Measurements from ENCODE around the gene ZBTB25.

The ZBTB25 gene

GRCh38 chr14:64476438-64476837 lies 27.2 kb downstream of the ZBTB25 start:
- DNase-seq (ENCODE audit: low read depth), result no peak

DNA sequence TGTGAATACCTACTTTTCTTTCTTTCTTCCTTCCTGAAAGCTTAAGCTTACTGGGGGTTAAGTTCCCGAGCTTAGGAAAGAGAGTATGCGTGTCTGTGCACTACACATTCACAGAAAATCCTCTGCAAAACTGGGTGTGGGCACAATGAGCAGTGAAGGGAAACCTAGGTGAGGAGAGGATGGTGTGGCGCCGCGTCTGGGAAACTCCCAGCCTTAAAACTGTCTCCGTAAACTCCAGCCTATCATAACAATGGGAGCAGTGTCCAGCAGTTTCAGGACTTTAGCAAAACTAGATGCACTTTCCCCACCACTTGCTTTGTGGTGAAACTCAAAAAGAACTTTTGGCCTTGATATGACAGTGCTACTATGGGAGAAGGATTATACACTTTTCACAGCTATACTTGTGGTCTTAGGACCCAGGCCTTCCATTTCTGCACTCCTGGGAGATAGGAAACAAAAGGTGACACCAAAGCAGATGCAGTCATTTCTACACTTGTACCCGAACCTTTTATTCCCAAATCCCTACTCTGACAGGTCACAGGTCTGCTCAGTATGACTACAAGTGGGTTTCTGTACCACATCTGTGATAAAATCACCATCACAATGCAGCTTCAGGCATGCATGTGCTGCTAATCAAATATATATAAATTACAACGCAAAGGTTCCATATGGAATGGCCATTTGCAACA lies 27.9 kb downstream of the ZBTB25 start:
- no peak for DNase-seq (ENCODE audit: low read depth)

DNA sequence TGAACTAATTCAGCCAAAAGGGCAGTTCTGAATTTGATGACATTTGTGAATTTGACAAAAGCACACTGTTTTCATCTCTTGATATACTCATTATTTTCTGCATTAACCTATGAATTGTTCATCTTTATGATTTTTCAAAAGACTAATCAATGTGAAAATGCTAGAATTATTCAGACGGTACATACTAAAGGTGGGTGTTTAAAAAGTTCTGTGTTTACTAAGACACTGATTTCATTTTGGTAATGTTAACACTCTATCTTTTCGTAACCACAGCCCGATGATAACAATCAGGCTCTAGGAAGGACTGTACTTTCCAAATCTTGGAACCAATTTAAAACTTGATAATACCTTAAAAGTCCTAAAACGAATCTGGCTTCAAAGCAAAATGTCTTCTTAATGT lies 28.9 kb downstream of the ZBTB25 start:
- no peak for DNase-seq (ENCODE audit: low read depth)

DNA sequence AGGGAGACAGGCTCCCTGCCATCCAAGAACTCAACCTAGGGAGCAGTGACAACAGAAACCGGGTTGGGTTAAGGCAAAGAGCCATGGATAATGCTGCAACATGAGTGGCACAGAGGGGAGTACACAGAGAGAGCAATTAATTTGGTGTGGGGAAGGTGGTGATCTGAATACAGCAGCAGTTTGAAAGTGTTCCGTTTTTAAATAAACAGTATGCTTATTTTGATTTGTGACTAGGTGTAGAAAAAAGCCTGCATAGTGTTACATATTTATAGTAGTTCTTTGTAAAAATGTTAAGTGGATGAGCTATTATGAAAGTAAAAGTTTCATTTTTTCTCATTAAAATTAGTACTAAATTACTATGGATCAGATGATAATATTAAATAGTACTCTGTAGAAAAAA lies 29.6 kb downstream of the ZBTB25 start:
- no peak for DNase-seq (ENCODE audit: low read depth)

DNA sequence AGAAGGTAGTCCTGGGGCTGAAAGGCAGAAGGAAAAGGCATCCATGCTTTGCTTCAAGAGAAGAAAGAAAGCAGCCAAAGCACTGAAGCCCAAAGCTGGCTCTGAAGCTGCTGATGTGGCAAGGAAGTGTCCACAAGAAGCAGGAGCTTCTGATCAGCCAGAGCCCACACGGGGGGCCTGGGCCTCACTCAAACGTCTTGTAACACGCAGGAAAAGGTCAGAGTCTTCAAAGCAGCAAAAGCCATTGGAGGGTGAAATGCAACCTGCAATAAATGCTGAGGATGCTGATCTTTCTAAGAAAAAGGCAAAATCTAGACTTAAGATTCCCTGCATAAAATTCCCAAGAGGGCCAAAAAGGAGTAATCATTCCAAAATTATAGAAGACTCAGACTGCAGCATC lies 35.2 kb downstream of the ZBTB25 start:
- no peak for DNase-seq (ENCODE audit: low read depth)

GRCh38 chr14:64467566-64467965 lies 36.1 kb downstream of the ZBTB25 start:
- DNase-seq (ENCODE audit: low read depth), result no peak

- DNase-seq (ENCODE audit: low read depth), result no peak
Measured at GRCh38 chr14:64467101-64467500, 36.5 kb downstream of the ZBTB25 start.

- DNase-seq (ENCODE audit: low read depth), result no peak
Measured at GRCh38 chr14:64465831-64466554, 37.6 kb downstream of the ZBTB25 start.

GRCh38 chr14:64465191-64465822 lies 38.3 kb downstream of the ZBTB25 start, which contains the start of gene AKAP5:
TSS of gene AKAP5 (plus strand) at chr14:64465499. CDS start at chr14:64468395, 2,896 bp downstream.
- peak; percentile 48 for DNase-seq (ENCODE audit: low read depth)

DNA sequence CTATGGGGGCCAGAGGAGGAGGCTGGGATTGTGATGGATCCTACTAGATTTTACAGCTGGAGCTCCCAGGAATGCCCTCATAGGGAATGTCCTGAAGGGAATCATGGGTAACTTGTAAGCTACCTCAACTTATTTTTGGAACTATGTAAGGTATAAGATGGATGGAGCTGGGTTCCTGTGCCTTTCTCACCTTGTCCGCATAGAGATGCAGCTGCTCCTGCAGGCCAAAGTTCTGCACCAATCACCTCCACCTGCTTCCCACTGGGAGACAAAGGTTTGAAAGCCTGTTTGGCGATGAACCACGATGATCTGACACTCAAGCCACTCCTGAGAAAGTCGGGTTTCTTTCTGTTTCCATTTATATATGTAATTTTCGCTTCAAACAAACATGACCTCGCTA lies 39.0 kb downstream of the ZBTB25 start:
- DNase-seq (ENCODE audit: low read depth), result no peak

DNA sequence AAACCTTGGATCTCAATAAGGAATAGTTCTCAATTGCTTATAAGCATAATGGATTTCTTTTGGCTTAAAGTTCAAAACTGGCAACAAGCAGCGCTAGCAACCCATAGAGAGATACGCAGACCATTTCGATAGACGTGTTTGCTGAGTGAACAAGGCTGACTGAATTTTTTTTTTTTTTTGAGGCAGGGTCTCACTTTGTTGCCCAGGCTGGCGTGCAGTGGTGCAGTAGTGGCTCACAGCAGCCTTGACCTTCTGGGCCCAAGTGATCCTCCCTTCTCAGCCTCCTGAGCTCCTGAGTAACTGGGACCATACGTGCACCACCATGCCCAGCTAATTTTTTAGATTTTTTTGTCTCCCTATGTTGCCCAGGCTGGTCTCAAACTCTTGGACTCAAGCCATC lies 39.8 kb downstream of the ZBTB25 start:
- no peak for DNase-seq (ENCODE audit: low read depth)

GRCh38 chr14:64463195-64463594 lies 40.4 kb downstream of the ZBTB25 start:
- DNase-seq (ENCODE audit: low read depth), result no peak

DNA sequence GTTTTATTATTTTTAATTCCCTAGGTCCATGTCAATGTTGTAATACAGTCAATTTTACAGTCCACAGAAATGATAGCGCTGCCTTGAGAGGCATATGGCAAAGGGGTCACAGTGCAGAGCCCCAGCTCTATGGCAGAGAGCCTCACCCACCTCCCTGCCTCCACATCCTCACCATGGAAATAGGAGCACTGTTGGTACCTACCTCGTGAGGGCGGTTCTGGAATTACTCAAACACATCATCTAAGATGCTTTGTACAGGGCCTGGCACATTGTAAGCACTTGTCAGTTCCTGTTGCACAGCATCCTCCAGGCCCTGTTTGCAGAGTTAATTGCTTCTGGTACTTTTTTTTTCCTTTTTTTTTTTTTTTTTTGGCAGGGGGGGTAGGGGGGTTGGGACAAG lies 42.4 kb downstream of the ZBTB25 start:
- DNase-seq (ENCODE audit: low read depth), result no peak

DNA sequence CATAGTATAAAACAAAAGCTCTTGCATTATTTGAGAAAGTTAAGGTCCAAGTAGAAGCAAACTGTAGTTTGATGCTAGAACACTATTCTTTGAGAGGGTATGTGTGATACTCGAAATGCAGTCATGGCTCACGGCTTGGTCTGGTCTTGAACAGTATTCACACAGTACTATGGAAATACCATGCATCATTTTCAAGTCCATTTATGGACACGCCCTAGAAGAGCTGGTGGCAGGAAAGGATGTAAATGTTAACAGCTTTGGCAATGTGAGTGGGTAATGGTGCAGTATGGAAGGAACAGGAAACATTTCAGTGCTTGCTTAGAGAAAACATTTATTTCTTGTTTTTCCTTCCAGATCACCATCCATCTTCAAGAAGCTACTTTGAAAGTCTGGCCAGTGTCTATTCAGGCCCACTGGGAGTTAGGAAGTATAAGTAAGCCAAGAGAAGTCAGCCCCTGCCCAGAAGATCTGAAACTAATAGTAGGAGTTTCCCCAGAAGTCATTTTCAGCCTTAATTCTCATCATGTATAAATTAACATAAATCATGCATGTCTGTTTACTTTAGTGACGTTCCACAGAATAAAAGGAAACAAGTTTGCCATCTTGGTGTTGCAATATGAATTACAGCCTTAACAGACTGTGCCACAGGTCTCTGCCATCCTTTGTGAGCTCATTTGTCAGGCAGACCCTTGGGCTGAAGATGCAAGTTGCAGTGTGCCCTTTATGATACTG lies 44.1 kb downstream of the ZBTB25 start:
- DNase-seq (ENCODE audit: low read depth), result no peak

GRCh38 chr14:64454671-64455070 lies 49.0 kb downstream of the ZBTB25 start:
- no peak for DNase-seq (ENCODE audit: low read depth)

GRCh38 chr14:64450255-64450654 lies 53.4 kb downstream of the ZBTB25 start:
- no peak for DNase-seq (ENCODE audit: low read depth)

- no peak for DNase-seq (ENCODE audit: low read depth)
Measured at GRCh38 chr14:64447876-64448670, 55.6 kb downstream of the ZBTB25 start.

GRCh38 chr14:64444984-64445845 lies 58.4 kb downstream of the ZBTB25 start:
- DNase-seq (ENCODE audit: low read depth), result peak; percentile 30

DNA sequence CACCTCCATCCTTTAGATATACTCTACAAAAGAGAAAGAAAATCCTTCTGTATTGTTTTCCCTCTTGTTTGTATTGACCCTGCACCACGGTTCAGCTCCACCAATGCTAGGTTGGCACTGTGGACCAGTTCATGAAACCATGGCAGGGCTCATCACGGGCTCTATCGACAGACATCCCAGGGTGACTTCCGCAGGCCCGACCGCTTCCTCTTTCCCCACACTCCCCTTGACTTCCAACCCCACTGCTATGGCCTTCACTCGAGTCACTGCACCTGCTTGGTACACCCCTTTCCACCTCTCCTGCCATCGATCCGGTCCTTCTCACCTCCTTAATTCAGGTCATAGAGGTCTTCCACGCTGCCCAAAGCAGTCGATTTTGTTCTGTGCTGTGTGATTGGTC lies 59.5 kb downstream of the ZBTB25 start:
- DNase-seq (ENCODE audit: low read depth), result no peak

GRCh38 chr14:64442300-64442988 lies 61.2 kb downstream of the ZBTB25 start:
- no peak for DNase-seq (ENCODE audit: low read depth)
